Measurements from ENCODE around the gene CCDC69.

Gene CCDC69

DNA sequence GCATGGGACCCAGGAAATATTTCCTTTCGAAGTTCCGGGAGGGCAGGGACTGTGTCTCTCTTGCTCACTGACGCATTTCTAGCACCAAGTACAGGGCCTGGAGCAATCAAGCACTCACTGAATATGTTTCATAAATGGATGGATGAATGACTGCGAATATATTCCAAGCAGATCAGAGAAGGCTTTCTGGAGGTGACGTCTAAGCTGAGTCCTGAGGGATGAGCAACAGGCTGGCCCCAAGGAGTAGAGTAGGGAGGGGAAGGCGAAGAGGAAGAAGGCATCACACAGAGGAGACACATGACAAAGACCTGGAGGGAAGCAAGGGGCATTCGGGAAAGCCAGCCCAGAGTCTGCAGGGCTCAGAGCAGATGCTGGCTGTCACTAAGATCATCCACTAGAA, 80.2 kb downstream of the CCDC69 start:
- DNase-seq (ENCODE audit: low spot score), result no peak

DNA sequence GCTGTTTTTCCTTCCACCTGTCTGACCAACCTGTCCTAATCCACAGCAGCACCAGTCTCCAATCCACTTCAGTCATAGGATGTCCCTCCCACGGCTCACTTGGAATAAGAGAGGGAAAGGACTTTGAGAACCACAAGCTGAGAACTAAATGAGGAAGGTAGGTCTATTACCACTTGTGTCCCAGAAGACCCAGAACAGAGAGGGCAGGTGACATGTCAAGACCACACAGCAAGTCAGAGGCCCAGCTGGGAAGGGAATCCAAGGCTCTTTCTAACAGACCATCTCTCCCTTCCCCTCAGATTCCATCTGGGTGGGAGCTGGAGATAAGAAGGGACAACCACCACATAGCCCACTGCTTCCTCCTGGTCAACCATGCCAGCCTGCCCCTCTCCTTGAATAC, 81.0 kb downstream of the CCDC69 start:
- no peak for DNase-seq (ENCODE audit: low spot score)

DNA sequence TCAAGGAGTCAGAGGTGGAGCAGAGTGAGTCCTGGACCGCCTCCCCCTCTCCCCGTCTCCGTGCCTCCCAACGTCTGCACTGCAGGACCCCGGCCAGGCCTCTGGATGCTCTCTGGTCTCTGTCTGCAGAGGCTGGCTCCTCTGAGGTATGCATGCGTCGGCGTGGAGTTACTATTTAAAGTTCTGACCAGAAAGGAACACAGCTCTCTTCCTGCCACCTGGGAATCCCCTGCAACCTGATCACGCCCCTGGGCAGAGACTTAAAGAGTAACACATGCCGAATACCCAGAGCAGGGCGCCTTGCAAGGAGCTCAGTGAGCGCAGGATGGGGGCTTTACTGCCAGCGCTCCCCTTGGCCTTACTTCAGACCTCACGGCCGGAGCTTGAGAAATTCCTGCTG, 82.4 kb downstream of the CCDC69 start:
- no peak for DNase-seq (ENCODE audit: low spot score)

DNA sequence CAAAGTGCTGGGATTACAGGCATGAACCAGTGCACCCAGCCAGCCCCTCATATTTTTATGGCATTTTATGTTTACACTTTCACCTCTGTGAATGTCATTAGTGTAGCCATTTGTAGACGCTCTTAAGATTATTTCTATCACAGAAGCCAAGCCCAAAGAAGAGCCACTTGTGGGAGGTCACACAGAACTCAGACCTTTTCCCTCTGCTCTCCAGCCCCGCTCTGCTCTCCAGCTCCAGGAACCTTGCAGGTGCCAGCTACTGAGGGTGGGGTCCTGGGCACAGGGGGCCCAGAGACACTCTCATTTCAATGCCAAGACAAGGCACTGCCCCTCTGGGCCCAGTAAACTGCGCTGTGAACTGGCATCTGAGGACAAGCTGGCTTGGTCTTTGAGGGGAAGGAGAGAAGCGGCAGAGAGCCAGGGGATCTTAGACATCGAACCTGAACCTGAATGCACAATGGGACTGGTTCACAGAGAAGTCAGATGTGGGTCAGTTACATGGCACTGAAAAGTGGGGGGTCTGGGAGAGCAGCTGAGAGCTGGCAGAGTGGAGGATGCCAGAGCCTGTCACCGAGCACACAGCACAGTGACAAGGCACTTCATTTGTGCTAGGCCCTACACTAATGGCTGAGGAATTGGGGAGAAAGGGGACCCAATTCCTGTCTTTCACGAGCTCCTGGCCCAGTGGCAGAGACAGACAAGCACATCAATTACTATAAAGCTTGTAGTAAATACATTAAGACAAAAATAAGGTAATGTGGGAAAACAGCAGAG, 83.0 kb downstream of the CCDC69 start:
- no peak for DNase-seq (ENCODE audit: low spot score)

DNA sequence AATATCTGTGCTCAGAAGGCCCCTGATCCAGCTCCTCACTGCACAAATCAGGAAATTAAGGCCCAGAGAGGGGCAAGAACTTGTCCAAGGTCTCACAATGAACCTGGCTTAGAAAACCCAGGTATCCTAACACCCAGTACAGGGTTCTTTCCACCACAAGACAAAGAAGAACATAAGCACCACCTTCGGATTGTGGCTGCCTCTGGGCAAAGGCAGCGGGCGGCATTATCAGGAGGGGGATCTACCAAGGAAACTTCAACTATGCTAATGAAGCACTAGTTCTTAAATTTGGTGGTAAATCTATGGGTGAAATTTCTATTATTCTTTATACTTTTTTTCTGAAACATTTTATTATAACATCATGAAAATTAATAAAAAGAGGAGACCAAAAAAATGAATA, 84.2 kb downstream of the CCDC69 start:
- no peak for DNase-seq (ENCODE audit: low spot score)

DNA sequence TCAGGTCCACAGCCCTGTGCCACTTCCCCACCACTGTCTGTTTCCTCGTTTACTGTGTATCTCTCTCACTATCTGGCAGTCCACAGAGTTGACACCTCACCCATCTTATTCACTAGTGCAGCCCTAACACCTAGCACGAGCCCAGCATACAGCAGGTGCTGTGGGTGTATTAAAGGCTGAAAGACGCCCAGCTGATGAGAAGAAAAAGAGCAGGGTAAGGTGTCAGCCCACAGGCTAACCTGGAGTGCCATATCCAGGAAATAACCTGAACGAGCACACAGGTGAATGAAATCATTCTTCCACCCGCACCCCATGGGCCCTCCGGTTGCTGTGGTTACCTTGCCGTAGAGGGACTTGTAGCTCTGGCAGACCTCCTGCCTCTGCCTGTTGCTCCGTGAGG, 84.9 kb downstream of the CCDC69 start:
- no peak for DNase-seq (ENCODE audit: low spot score)

DNA sequence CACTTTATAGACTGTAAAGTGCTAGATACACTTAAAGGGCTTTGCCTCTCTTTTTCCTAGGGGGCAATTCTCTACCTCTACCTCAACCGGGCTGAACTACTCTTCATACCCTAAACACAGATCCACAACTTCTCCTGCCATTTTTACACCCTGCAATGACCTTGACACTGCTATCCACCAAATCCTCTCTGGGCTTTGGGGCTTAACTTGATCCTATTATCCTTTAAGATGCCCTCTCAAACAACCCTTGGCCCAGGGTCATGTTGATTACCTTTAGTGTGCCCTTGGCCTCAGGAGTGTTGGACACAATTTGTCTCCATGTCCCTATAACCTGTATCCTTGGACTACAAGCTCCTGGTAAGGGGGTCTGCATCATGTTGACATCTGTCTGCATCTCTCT, 85.8 kb downstream of the CCDC69 start:
- DNase-seq (ENCODE audit: low spot score), result no peak

DNA sequence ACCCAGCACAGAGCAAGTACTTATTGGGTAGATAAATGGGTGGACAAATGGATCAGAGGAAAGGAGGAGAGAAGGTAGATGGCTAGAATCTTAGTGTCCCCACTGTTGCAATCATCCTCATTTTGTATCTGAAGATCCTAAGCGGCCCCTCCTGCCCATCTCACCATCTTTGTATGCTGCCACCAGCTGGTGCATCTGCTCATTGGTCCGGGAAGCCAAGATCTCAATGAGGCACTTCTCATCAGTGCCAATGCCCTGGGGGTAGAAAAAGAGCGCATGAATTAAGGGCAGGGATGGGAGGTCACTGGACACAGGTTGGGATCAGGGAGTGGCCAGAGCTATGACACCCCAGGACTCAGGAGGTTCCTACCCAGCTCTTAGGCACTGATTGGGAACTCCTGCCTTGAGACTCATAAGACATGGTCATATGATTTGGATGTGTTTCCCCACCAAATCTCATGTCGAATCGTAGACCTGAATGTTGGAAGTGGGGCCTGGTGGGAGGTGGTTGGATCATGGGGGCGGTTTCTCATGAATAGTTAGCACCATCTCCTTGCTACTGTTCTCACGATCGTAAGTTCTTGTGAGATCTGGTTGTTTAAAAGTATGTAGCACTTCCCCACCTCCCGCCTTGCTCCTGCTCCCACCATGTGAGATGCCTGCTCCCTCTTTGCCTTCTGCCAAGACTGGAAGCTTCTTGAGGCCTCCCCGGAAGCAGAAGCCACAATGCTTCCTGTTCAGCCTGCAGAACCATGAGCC, 86.6 kb downstream of the CCDC69 start:
- DNase-seq (ENCODE audit: low spot score), result no peak

DNA sequence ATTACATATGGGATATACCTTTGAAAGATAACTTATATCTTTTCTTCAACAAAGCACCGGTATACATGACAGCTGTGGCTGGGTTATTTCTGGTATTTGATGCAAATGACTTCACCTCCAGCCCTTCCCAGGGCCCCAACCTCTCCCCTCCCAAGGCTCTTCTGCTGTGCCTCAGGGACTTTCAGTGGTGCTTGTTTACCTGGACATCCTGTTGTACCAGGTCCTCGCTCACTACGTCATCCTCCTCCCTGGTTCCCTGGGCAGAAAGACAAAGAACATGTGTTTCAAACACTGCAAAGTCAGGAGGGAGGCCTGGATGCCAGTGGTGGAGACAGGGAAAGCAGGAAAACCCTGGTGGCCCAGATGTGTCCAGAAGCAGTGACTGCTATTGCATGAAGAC, 89.7 kb downstream of the CCDC69 start:
- no peak for DNase-seq (ENCODE audit: low spot score)

DNA sequence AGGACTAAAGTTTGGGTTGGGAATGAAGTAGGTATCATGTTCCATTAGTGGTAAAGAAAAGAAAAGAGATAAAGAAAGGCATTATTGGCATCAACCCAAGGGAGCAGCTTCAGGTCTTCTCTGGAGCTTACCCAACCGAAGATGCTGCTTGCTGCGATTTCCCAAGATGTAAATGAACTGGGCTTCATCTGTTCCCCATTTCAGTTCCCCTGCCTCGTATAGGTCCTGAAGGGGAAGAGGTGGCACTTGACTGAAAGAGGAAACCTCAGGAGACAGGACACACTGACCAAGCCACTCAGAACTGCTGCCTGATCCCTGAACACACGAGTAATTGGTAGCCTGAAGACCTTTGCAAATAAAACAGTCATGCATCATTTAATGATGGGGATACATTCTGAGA, 90.9 kb downstream of the CCDC69 start:
- DNase-seq (ENCODE audit: low spot score), result no peak
